HG02763 (cell line): ENCODE measurements around the gene FKBP1A.

Source experiments
- ATAC-seq: cut with Tn5 transposase; IDR thresholded peaks from one replicate; pipeline ENCODE4 v1.9.1; 2021; ENCODE audit warnings: mild to moderate bottlenecking, moderate library complexity; ENCODE audit not compliant: unreplicated experiment

Gene FKBP1A

DNA sequence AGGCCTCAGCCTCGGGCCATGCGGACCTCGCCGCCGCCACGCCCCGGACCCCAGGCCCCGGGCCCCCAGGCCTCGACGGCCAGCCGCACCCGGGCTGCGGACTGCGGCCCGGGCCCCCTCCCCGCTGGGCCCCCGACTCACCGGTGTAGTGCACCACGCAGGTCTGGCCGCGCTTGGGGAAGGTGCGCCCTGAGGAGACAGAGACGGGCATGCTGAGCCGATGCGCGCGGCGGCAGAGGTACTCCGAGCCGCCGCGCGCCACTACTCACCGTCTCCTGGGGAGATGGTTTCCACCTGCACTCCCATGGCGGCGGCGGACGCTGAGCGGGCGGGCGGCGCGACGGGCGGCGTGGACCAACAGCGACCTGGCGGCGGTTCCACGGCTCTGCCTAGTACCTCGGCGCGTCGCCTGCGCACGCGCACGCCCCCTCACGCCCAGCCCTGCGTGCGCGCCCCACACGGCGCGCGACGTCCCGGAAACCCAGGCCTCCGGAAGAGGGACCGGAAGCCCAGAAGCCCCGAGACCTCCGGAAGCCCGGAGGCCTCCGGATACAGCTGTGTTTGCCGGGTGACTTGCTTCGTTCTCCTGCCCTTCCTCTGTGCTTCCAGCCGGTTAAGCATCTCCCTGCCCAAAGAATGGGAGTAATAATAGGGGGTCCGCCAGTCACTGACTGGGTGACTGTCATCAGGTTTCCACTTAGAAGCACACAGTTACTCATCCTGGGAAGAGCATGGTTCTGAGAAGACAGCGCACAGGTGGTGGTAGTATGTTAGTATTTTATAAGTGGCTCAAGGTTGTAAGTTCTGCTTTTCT, at the start of gene FKBP1A:
TSS of gene FKBP1A (minus strand) at position 362 of the 814 bp plus-strand sequence. CDS start at position 306, 56 bp downstream.
- peak; percentile 90 for ATAC-seq

DNA sequence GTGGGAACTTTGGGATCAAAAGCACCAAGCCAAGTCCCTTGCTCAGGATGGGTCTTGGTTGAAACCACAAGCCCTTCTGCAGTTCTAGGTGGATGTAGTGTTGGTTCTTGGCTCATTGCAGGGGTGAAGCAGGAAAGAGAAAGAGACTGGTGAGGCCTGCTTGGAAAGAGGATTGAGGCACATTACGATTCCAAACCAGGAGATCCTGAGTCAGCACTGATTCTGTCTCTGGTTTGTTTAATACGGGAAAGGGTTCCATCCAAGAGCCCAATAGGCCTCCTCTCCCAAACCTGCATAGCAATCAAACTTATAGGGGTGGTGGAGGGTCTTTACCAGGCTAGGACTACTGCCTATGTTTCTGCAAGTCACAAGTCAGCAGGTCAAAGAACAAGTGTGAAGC, 49.5 kb upstream of the FKBP1A start:
- ATAC-seq: no peak

DNA sequence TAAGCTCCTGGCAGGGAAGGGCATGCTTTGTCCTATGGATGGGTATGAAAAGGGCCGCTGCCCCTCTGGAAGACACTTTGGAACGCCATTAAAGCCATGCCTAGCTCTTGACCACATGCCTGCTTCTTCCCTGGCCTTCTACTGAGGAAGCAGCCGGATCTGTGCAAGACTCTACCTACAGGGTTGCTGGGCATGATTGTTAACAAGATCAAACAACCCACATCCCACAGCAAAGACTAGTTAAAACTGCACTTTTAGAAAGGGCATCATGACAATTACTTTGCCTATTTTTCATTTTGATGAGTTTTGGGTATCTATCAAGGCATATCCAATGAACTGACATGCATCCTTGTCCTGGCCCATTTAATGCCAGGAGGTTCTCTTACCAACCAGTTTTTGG, 48.3 kb upstream of the FKBP1A start:
- no peak for ATAC-seq

DNA sequence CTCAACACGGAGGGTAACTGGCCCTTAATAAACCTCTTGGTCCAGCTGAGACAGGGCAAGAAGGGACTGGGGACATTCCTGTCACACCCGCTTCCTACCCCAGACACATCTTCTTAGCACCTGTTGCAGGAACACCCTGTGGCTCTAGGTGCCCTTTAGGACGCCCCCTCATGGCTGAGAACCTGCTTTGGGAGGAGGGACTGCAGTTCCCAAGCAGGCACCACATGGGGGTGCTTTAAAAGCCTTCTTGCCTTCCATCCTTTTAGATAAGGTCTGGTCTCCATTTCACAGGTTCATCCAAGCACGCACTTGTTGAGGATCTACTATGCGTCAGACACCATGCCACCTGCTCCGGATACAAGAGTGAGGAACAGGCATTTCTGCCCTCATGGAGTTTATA, 47.2 kb upstream of the FKBP1A start:
- no peak for ATAC-seq

DNA sequence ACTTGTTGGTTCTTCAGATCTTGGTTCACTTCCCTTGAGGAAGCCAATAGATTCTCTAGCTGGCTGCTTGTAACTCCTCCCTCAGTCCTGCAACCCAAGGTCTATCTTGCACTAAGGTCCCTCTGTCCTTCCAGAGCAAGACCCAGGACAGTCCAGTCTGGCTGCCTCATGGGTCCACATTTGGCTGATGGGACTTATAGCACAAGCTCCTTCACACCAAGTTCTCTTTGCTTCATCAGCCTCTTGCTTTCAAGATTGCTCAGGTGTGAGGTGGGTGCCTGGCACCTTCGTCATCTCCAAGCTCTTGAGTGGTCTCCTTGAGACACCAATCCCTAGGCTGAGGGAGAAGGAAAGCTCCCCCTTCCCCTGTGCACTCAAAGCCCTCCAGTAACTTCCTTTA, 45.5 kb upstream of the FKBP1A start:
- no peak for ATAC-seq

DNA sequence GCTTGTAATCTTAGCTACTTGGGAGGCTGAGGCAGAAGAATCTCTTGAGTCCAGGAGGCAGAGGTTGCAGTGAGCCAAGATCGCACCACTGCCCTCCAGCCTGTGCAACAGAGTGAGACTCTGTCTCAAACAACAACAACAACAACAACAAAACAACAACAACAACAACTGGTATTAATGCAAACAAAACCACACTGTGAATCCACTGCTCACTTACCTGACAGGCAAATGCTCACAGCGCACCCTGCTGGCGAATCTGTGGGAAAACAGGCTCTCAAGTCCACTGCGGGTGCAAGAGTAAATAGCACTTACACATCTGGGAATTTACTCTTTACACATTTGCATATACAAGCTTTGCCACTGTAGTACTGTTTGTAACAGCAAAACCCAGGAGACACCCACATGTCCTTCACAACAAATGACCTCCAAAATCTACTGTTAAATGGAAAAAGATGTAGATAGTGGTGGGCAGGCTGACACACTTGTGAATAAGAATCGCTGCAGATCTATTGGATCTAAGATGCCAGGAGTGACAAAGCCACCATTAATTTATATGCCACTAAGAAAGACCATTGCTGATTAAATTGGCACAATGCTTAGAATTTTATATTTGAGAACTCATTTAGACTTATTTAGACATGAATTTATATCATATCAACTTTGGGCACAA, 44.5 kb upstream of the FKBP1A start:
- ATAC-seq: peak; percentile 41

DNA sequence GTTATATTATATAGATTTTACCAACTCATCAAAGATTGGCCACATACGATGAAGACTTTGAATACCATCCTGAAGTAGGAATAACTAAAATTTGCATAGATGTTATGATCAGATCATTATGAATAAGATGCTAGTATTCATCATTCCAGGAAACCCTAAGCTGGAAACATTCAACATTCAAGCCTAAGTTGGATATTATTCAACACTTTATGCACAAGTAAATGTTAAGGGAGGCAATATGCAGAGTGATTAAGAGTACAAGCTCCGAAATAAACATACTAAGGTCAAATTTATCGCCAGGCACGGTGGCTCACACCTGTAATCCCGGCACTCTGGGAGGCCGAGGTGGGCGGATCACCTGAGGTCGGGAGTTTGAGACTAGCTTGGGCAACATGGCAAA, 43.4 kb upstream of the FKBP1A start:
- no peak for ATAC-seq

DNA sequence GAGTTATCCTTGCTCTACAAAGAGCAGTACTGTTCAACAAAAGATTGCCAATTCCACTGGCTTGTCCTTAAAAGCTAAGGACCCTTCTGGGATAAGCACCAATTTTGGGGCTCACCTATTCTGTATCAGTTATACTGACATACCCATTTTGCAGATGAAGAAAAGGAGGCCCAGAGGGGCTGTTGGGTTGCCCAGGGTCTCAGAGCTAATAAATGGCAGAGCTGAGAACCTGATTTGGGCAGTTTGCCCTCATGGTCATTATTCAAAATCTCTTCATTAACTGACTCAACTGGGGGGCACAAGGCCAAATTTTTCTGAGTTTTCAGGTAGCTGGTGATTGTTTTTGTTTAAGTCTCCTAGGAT, 42.5 kb upstream of the FKBP1A start:
- ATAC-seq: no peak

DNA sequence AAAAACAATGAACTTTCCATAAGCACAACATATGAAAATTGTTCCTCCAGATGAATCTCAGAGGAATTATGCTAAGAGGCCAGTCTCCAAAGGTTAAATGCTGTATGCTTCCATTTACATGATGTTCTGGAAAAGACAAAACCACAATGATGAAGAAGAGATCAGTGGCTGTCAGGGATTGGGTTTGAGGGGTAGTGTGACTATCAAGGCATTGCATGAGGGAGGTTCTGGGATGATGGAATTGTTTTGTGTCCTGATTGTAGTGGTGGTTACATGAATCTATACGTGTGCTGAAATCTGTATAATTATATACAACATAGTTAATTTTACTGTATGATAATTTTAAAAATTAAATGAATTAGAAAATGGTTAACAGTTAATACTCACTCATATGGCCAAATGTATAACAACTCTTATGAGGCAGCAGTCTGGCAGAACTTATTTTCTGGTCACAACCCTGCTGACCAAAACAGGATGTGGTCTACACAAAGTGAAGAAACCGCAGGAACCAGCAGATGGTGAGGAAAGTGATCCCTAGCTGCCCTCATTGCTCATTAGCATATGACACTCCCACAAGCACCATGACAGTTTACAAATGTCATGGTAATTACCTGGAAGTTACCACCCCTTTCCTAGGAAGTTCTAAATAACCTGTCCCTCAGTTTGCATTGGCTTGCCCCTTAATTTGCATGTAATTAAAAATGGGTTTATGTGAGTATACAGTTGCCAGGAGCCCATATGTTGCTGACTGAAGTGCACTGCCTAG, 41.9 kb upstream of the FKBP1A start:
- ATAC-seq: peak; percentile 88

DNA sequence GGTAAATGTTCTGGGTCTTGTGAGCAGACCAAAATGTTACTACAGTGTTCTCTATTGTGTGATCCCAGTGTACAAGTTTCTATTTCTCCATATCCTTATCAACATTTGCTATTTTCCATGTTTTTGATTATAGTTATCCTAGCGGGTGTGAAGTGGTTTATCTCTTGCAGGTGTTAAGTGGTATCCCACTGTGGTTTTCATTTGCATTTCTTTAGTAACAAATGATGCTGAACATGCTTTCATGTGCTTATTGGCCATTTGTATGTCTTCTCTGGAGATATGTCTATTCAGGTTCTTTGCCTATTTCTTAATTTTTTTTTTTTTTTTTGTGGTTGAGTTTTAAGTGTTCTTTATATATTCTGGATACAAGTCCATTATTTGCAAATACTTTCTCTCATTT, 38.3 kb upstream of the FKBP1A start:
- ATAC-seq: no peak

DNA sequence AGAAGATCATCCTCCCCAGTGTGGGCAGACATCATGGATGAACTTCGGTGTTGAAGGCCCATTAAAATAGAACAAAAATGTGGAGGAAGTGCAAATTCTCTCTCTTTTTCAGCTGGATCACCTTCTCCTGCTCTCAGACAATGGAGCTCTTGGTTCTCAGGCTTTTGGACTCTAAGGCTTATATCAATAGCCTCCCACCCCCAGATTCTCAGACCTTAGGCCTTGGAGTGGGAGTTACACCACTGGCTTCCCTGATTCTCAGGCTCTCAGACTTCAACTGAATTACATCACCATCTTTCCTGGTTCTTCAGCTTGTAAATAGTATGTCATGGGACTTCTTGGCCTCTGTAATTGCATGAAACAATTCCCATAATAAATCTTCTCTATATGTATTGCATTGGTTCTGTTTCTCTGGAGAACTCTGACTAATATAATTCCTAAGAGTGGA, 37.2 kb upstream of the FKBP1A start:
- no peak for ATAC-seq

DNA sequence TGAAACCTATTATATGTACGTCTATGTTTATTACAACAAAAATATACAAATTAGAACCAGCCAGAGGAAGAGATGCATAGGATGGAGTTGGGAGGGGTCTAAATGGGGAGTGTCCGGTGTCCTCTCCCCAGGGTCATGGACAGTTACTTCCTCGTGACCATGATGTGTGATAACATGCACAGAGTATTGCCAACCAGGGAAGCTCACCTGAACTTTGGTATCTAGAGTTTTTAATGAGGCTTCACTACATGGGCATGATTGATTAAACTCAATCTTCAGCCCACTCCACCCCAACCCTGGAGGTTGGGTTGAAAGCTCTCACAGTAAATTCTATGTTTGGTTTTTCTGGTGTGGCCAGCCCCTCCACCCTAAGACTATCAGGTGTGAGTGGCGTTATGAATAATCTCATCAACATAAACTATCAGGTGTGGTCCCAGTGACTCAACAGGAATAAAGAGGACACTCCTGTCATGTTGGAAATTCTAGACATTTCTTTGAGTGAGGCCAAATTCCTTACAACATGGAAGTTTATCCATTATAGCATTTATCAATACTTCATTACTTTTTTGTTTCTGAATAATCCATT, 36.4 kb upstream of the FKBP1A start:
- ATAC-seq: no peak

DNA sequence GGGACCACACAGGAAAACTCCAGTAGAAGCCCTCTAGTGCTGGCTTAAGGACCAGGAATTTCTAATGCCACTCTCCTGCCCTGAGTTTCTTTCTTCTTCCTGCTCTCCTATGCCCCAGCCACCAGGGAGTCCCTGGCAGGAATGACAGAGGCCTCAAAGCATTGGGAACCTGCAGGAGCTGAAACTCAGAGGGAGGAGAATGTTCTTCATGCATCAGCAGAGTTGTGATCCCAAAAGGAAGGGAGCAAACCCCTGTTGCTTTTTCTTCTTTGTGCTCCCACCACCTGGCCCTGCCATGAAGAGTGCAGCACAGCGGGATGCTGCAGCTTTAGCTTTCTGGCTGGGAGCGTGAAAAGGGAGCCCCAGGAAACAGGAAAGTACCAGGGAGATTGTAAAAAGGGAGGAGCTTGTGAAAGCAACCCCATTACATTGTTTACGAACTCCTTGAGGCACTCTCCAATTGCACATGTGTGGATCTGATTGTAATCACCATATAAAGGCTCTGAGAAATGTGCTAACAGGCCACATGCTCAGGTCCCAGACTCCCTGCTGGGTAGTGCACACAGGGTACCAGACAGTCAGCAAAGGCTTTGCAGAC, 34.7 kb upstream of the FKBP1A start:
- no peak for ATAC-seq

DNA sequence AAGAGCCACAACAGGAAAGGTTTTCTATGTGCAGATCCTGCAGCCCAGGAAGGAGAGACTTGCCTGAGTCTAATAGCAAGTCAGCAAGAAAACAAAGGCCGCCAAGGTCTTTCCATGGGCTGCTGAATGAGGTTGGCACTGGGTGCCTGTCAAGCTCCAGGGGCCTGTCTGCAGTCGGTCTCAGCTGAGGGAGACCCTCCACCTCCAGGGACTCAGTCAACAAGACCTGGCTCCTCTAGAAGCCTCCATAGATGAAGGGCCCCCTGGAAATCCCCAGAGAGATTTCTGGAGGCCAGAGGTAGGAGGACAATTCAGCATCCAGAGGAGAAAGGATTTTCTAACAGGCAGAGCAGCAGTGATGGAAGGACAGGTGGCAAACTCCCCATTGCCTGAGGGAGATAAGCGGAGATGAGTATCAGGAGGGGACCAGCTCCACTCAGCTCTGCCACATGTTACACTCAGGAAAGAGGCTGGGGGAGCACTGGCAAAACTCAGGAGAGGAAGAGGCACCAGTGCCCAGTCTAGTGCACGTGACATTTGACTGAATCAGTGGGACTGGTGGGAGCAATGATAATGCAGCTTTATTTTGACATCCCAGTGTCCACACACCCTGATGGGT, 33.5 kb upstream of the FKBP1A start:
- ATAC-seq: no peak

DNA sequence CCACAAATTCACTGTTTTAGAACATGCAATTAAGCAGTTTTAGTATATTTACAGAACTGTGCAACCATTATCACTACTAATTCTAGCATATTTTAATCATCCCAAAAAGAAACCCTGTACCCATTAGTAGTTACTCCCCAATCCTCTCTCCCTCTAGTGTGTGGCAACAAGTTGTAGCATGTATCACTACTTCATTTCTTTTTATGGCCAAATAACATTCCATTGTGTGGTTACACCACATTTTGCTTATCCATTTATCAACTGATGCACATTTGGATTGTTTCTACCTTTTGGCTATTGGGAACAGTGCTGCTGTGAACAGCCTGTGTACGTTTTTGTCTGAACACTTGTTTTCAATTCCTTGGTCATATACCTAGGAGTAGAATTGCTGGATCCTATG, 31.5 kb upstream of the FKBP1A start:
- no peak for ATAC-seq

DNA sequence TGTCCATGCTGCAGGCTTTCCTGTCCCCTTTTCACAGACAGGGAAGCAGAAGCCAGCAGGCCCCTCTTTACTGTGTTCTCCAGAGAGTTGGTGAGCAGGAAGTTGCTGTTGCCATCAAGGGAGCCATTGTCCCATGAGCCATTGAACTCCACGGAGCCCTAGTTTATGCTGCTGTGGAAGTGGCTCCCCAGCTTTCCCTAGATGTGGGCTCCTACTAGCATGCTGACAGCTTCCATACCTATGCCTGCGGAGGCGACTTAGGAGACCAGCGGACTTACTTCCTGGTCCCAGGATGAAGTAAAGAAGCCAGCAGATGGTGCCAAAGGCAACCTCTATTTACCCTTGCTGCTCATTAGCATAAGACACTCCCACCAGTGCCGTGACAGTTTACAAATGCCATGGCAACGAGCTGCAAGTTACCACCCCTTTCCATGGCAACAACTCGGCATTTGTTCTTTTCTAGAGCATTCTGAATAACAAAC, 30.8 kb upstream of the FKBP1A start:
- ATAC-seq: no peak

DNA sequence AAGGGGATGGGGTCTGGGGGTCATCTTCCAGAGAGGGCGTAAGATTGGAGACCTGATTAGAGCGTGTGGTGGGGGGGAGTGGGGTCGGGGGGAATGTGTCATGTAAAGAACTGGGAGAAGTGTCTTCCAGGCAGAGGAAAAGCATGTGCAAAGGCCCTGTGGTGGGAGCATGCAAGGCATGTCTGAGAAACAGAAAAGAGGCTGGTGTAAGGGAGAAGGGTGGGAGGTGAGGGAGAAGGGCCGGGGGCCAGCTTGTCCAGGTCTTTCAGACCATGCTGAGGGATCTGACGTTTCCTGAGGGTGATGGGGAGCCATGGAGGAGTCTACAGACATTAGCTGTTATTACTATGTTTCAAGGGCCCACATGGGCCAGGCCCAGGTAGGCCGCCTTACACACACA, 30.4 kb upstream of the FKBP1A start:
- ATAC-seq: no peak

DNA sequence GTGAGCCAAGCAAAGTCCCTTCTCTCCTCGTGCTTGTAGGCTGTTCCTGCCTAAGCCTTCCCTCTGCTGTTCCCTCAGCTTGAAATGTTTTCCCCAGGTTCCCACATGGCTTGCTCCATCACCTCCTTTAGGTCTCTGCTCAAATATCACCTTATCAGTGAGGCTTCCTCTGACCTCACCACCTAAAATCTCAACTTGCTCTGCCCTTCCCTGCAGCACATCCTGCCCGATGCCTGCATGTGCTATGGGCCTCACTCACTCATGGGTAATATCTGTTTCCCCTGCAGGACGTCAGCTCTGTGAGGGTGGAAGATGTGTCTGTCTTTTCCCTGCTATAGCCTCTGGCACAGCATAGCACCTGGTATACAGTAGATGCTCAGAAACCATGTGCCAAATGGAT, 29.9 kb upstream of the FKBP1A start:
- no peak for ATAC-seq

DNA sequence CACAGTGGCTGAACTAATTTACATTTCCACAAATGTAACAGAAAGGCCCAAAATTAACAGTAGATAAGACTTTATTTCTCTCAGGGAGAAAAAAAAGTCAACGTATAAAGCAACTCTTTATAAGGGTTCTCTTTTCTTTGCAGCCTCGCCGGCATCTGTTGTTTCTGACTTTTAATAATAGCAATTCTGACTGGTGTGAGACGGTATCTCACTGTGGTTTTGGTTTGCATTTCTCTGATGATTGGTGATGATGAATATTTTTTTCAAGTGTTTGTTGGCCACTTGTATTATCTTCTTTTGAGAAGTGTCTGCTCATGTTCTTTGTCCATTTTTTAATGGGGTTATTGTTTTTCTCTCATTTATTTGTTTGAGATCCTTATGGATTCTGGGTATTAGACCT, 27.2 kb upstream of the FKBP1A start:
- no peak for ATAC-seq

DNA sequence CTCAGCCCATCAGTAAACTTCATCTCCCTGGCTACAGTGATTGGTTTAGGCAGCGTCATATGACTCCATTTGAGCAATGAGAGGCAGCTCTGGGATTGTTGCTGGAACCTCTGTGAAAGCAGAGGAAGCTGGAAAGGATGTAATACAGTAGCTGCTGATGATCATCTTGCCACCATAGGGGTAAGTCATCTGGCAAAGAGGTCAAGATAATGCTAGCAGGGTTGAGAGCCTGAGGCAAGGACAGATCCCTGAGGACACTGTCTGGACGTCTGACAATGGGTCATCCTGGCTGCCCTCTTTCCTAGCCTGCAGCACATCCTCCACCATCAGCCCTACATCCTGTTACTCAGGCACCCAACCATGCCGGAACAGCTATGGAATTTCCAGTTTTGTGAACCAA, 25.5 kb upstream of the FKBP1A start:
- no peak for ATAC-seq
